ENCODE measurements around the gene ROBO1.

Gene ROBO1

GRCh38 chr3:79436387-79436786 is 331.4 kb downstream of the ROBO1 start:
- DNase-seq, result no peak

DNA sequence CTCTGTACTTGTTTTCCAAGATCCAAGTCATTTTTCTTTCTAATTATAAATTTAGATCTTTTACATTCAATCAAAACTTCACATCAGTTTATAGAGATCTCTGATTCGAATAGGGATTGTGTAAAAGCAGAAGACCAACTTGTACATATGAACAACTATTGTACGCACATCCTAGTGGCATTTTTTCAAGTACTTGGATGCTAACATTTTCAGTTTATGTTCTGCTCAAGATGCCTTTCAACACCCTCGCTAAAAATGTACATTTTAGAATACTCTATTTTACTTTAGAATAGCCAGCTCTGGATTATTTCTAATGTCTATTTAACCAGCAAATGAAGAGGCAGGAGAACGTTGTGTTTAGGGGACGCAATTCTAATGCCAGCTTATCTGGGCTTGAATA is 340.7 kb downstream of the ROBO1 start:
- no peak for DNase-seq

DNA sequence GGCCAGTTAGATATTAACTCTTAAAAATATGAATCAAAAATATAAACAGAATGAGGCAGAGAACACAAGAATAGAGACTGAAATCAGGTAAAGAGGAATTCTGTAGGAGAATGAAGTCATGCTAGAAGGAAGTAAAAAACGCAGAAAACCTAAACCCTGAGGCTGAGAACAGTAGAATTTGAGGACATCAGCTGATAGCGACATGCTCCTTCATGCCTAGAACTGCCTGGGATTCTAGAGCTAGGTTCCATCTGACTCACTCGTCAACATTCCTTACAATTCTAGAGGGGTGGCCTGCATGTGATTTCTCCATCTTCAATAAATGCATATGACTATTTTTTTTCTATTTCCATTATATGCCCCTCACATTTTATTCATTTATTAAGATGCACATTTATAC is 343.0 kb downstream of the ROBO1 start:
- no peak for DNase-seq

DNA sequence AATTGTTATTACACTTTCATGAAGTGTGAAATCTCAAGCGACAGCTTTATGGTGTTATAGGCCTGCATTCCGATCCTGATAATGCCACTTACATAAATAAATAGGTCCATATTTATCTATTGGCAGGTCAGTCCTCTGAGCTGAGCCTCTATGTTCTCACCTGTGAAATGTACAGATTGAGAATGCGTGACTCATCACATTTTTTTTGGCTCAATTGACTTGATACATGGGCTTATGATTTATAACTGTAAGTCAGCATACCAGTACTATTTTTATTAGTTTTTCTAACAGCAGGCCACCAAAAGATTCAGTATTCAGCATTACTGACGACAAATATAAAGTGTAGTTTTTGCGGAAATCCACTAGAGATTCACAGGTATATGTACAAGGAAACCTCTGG is 344.4 kb downstream of the ROBO1 start:
- DNase-seq, result no peak

GRCh38 chr3:79421273-79421672 is 346.5 kb downstream of the ROBO1 start:
- DNase-seq, result no peak

DNA sequence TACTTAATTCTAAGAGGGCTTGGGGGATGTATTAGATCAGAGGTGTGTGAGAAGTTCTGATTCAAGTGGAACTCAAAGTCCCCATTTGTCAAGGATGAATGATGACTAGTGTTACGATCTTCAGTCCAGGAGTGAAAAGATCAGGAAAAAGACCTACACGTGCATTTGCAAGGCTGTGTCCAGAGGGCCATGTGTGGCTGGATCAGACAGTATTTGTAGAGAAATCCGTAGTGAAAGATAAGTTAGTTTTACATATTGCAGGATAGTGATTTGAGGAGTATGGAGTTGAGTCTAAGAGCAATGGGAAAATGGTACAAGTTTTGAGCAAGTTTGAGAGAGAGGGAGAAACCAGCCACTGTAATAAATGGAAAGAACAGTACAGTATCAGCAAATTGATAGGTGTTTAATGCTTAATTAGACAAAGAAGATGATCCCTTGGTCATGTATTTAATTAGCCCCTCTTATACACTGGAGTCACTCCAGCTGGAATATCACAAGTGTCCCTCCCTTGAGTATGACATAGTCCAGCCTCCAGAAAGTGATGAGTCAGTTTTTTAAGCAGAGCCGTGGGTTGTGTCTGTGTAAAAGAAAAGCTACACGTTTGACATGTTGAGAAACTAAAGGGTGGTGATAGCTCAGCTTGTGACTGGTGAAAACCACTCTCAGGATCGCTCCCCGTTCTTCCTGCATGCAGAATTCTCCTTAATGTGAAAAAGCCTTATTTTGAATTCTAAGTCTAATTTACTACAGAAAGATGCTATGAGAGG is 348.8 kb downstream of the ROBO1 start:
- no peak for DNase-seq

DNA sequence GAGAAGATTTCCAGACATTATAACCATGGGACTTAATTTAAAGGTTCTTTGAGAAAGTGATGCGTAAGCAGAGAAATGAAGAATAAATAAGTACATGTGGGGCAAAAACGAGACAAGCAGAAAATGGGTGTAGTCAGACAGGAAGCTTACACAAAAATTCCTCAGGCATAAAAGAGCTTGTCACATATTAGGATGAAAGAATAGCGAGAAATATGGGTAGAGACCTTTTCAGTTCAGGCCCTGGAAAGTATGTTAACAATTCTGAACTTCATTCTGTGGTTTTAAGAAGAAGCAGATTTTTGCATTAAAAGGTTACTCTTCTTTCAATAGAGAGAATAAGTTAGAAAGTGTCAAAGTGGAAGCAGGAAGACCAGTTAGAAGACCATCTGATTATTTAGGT is 352.4 kb downstream of the ROBO1 start:
- no peak for DNase-seq

DNA sequence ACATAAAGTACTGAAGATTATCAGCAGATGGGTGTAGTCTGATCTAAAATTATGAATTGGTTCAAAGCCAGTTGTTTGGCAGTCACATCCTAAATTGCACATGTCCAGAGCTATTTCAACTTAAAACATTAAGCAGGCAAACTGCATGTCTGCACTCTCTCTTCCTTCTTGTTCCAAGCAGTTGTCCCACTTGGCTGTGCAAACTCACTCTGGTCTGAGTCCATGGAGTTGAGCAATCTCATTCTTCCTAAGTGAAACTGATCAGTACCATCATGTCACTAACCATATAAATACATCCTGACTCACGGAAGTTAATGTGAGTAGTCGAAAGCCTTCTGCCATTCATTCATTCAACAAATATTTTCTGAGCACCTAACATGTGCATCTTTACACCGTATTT is 353.0 kb downstream of the ROBO1 start:
- DNase-seq, result no peak

DNA sequence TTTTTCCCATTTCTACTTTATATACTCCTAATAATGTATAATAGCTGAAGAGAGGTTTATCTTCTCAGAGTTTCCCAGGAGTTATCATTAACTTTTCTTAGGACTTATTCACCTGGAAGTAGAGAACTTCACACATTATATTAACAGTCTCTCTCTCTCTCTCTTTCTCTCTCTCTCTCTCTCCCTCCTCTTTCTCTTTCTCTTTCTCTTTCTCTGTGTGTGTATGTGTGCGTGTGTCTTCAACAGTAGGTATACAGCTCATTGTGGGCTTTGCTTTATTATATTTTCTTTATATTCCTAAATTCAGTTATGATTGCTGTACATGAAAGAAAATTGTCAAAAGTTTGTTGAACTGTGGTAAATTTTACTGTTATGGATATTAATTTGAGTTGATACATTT is 353.8 kb downstream of the ROBO1 start:
- no peak for DNase-seq

- DNase-seq, result no peak
Observed at GRCh38 chr3:79412537-79412936, 355.3 kb downstream of the ROBO1 start.

DNA sequence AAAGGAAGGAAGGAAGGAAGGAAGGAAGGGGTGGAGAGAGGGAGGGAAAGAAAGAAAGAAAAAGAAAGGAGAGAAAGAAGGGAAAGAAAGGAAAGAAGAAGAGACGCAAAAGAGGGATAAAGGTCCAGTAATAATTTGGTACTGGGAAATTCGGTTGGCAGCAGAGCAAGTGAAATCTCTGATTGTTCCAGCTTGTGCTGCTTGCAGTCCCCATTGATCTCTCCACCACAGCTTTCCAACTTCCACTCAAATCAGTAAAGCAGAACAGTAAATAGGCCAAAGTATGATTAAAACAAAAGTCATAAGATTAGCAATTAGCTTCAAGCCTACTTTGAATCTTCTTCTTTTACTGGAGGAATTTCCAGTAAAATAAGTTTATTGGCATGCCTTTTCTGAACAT is 357.2 kb downstream of the ROBO1 start:
- no peak for DNase-seq

GRCh38 chr3:79410136-79410535 is 357.7 kb downstream of the ROBO1 start:
- DNase-seq, result no peak

DNA sequence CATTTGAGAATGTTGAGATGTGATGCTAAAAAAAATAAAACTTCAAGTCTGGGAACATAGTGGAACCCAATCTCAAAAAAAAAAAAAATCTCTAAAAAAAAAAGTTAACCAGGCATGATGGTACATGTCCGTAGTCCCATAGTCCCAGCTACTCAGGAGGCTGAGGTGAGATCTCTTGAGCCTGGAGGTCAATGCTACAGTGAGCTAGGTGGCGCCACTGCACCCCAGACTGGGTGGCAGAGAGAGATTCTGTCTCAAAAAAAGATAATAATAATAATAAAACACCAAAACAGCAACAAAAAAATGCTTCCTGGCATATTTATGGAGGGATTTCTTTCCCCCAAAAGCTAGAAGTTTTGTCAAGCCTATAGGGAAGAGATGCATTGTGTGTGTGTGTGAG is 361.6 kb downstream of the ROBO1 start:
- no peak for DNase-seq

DNA sequence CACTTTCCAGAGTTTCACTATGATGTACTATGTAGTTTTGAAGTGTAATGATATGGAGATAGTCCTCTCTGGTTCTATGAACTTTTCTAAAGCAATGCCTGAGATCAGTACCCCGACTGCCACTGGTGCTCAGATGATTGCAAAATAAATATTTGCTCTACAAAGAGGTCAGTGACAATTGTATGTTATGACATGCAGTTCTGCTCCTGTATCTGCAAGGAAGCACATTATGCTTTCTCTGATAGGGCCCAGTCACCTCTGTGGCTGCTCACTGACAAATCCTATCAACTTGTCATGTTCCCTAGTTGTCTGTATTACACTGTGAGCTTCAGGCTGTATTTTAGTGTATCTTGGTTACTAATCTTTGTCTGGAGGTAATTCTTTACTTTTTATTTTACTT is 362.6 kb downstream of the ROBO1 start:
- no peak for DNase-seq

DNA sequence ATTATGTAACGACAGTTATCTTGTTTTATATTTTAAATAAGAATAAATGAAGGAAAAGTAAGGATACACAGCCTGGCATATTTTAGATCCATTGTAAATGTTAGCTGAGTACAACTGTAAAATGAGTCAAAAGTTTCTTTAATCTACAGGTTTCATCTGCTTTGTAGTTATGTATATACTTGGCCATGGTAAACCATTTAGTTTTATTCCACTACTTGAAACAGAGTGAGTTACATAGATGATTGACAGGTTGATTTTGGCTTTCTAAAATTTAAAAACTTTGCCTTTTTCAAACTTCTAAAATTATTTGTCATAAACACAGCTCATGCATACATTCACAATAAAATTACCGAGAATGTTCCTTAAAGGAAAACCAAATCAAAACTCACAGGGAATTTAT is 371.2 kb downstream of the ROBO1 start:
- DNase-seq, result no peak

DNA sequence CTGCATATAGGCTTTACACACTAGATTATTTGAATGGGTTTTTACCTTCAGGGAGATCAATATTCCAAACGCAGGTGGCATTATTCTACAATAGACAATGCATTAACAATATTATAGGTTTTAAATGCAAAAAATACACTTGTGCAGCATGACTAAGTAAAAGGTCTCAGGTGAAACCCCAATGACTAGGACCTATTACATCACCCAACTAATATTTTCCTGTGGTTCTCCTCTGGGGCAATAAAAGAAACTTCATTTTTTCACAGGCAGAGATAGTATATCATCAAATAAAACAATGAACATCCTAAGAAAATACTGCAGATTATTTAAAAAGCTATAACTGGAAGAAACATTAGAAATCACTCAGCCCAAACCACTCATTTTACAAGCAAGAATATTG is 375.3 kb downstream of the ROBO1 start:
- DNase-seq, result no peak

GRCh38 chr3:79390352-79390751 is 377.4 kb downstream of the ROBO1 start:
- DNase-seq, result no peak

DNA sequence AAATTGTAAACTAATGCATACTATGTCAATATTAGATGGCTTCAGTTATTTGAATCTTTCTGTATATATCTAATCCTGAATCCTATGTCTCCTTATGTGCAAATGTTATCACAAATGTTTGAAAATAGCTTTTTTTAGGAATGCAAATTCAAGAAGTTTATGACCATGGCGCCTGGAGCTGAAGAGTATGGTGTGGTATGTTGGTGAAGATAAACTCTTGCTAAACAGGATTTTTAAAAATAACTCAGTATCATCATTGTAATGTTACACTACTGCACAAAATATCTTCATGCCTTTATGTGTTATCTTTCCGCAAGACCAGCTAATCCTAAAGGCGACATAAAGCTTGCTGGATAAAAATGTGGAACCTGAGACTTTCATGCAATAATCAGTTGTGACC is 382.6 kb downstream of the ROBO1 start:
- DNase-seq, result no peak

DNA sequence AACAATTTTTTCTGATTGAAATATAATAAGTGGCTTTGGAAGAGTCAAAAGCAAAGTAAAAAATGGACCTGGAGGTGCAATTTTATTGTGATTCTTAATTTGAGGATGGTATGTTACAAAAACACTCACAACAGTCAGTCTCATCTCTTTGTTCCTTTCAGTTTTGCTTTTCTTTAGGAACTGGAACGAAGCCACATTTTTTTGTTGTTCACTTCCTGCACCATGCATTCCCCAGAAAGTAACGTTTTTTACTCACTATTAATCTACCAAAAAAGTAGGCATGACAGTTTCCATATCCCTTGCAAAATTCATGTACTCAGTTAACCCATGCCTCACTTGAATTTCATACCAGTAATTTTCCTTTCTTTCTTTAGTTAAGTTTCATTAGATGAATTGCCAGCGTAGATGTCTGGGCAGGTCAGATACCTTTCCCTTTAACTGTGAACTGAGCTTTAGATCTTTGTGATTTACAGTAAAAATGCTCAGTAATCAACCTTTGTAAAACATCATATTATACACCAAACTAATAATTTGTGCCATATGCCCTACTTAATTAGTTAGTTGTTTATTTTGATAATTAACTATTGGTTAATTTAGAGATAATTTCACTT is 384.3 kb downstream of the ROBO1 start:
- DNase-seq, result no peak

DNA sequence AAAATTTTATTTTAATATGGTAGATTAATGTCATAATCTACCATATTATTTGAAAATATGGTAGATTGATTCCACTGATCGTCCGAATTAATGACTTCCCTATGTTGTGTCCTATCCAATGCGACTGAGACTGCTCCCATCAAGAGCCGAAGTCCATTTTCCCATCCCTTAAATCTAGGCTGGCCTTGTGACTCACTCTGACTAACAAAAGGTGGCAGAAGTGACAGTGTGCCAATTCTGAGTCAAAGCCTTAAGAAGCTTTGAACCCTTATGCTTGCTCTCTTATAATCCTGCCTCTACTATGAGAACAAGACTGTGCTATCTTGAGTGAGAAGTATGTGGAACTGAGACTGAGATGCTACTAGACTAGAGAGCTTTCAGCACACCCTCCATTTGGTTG is 387.2 kb downstream of the ROBO1 start:
- no peak for DNase-seq

GRCh38 chr3:79378064-79378463 is 389.7 kb downstream of the ROBO1 start:
- DNase-seq, result no peak

GRCh38 chr3:79369306-79369705 is 398.5 kb downstream of the ROBO1 start:
- no peak for DNase-seq

DNA sequence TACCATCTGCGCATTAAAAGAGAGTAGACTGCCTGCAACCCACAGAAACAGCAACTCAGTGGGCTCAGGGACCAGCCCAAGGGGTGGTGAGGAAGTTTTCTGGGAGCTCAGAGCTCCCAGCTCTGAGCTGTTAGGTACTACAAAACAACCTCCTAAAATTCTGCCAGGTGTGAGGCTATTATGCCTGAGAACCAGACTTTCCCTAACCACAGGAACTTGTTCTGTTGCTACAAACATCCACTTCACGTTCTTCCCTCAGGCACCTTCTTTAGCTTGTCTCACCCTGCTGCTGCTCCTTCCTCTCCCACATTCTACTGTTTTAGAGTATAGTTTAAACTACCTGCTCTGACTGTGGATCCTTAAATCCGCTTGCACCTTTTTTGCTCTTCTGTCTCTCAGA is 399.4 kb downstream of the ROBO1 start:
- no peak for DNase-seq

DNA sequence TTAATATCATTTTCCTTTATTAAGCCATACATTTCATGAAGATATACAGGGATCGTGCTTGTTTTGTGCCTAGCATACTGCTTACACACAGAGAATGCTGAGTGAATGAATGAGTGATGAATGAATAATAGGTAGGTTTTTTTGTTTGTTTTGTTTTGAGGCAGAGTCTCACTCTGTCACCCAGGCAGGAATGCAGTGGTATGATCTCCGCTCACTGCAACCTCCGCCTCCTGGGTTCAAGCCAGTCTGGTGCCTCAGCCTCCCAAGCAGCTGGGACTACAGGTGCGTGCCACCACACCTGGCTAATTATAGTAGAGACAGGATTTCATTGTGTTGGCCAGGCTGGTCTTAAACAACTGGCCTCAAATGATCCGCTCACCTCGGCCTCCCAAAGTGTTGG is 400.0 kb downstream of the ROBO1 start:
- no peak for DNase-seq

DNA sequence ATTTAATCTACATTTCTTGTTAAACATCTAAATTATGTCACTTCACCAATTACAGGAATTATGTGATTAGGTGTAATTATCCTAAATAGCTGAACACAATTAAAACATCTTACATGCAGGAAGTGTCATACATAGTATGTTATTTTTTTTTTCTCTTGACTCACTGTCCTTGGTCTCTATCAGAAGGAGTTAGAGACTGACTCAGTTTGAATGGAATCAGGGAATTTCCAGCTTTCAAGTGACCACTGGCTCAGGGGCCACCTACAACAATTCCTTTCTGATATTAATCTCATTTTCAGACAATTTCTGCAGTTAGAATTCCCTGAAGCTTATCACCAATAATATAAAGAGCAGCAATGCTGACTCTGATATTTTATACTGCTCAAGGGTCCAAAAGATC is 400.7 kb downstream of the ROBO1 start:
- DNase-seq, result no peak
